Measurements from ENCODE around the gene TAF11L3.

GRCh38 chr5:17497446-17497845, 20.7 kb upstream of the TAF11L3 start:
- no peak for TF ChIP-seq CTCF (IDR thresholded peaks at IDR 0.05)
- no peak for TF ChIP-seq POLR2A (IDR thresholded peaks at IDR 0.05)
- no peak for TF ChIP-seq POLR2AphosphoS5 (IDR thresholded peaks at IDR 0.05)

Measured in breast epithelium (tissue), 3 donors.